Measurements from ENCODE around the gene CHST7. TPM values are rescaled to one million over a fixed set of nuclear protein-coding genes. Genes with fewer than 3 reads are reported as not detected.

The CHST7 gene
- total RNA-seq, 8 experiments from 2014 or later = 1.0 to 36.7 (median 2.6) TPM

GRCh38 chrX:46599051-46599560, 25.5 kb downstream of the CHST7 start:
- no peak overlapping the region for H3K4me3 ChIP-seq
- in situ Hi-C loops (cut with MboI; ENCODE audit: low pct_unique_long_range_greater_than_20kb in 2 of 9, low sequenced_read_pairs in 9 of 9, unreplicated experiment in 9 of 9) = no loop called here
- H3K27ac ChIP-seq = no peak overlapping the region
- H3K4me1 ChIP-seq (replicated peaks in 1 of 2) = no peaks in the 10 kb centered on the region
- ATAC-seq (replicated peaks in 6 of 8) = no peak
- 25% methylated on average over 1 of the region's 1 CpG; no CpG with 5 or more reads in 9 of the 10 experiments for WGBS, 10 experiments

- no peak overlapping the region for H3K27ac ChIP-seq
- H3K4me3 ChIP-seq = no peak overlapping the region
- WGBS, 10 experiments = 20 to 100% (median 52%) methylated on average over 1 to 4 of the region's 6 CpGs; no CpG with 5 or more reads in 5 of the 10 experiments
- in situ Hi-C loops (cut with MboI; ENCODE audit: low pct_unique_long_range_greater_than_20kb in 2 of 9, low sequenced_read_pairs in 9 of 9, unreplicated experiment in 9 of 9) = no loop called here
- no peak for ATAC-seq (replicated peaks in 6 of 8)
- H3K4me1 ChIP-seq (replicated peaks in 1 of 2) = no peaks in the 10 kb centered on the region
Observed at GRCh38 chrX:46601283-46601682, 27.7 kb downstream of the CHST7 start.

GRCh38 chrX:46602468-46603102, 29.0 kb downstream of the CHST7 start:
- WGBS, 10 experiments = 43 to 100% methylated on average over 1 to 3 of the region's 6 CpGs; no CpG with 5 or more reads in 8 of the 10 experiments
- Histone ChIP-seq H3K4me1 (replicated peaks in 1 of 2) (no peaks in the 10 kb centered on the region), H3K4me3 (no peak overlapping the region), H3K27ac (no peak overlapping the region)
- ATAC-seq (replicated peaks in 6 of 8) = no peak
- in situ Hi-C loops (cut with MboI; ENCODE audit: low pct_unique_long_range_greater_than_20kb in 2 of 9, low sequenced_read_pairs in 9 of 9, unreplicated experiment in 9 of 9) = no loop called here

GRCh38 chrX:46607916-46608315, 34.4 kb downstream of the CHST7 start:
- no peak overlapping the region for H3K27ac ChIP-seq
- WGBS, 10 experiments = 23 to 90% (median 55%) methylated on average over 2 to 4 of the region's 11 CpGs; no CpG with 5 or more reads in 6 of the 10 experiments
- no peak for ATAC-seq (replicated peaks in 6 of 8)
- H3K4me3 ChIP-seq = no peak overlapping the region
- no peaks in the 10 kb centered on the region for H3K4me1 ChIP-seq (replicated peaks in 1 of 2)
- in situ Hi-C loops (cut with MboI; ENCODE audit: low pct_unique_long_range_greater_than_20kb in 2 of 9, low sequenced_read_pairs in 9 of 9, unreplicated experiment in 9 of 9) = no loop called here

- WGBS, 10 experiments = 48 to 73% (median 55%) methylated on average over 3 of the region's 5 CpGs; no CpG with 5 or more reads in 7 of the 10 experiments
- H3K4me3 ChIP-seq = no peak overlapping the region
- H3K4me1 ChIP-seq (replicated peaks in 1 of 2) = no peaks in the 10 kb centered on the region
- H3K27ac ChIP-seq = no peak overlapping the region
- in situ Hi-C loops (cut with MboI; ENCODE audit: low pct_unique_long_range_greater_than_20kb in 2 of 9, low sequenced_read_pairs in 9 of 9, unreplicated experiment in 9 of 9) = no loop called here
- ATAC-seq (replicated peaks in 6 of 8) = no peak
Observed at GRCh38 chrX:46610070-46610658, 36.6 kb downstream of the CHST7 start.

- in situ Hi-C loops (cut with MboI; ENCODE audit: low pct_unique_long_range_greater_than_20kb in 2 of 9, low sequenced_read_pairs in 9 of 9, unreplicated experiment in 9 of 9) = no loop called here
Observed at GRCh38 chrX:46611658-46612362, 38.2 kb downstream of the CHST7 start.

GRCh38 chrX:46617906-46618305, 44.3 kb downstream of the CHST7 start:
- in situ Hi-C loops (cut with MboI; ENCODE audit: low pct_unique_long_range_greater_than_20kb in 2 of 9, low sequenced_read_pairs in 9 of 9, unreplicated experiment in 9 of 9) = no loop called here
- no peak overlapping the region for H3K27ac ChIP-seq
- no peaks in the 10 kb centered on the region for H3K4me1 ChIP-seq (replicated peaks in 1 of 2)
- ATAC-seq (replicated peaks in 6 of 8) = no peak
- no peak overlapping the region for H3K4me3 ChIP-seq

More at GRCh38 chrX:46611658-46612362, 38.2 kb downstream of the CHST7 start:
- H3K4me3 ChIP-seq = no peak overlapping the region
- no peaks in the 10 kb centered on the region for H3K4me1 ChIP-seq (replicated peaks in 1 of 2)
- WGBS, 10 experiments = 48 to 58% methylated on average over 6 to 7 of the region's 13 CpGs; no CpG with 5 or more reads in 8 of the 10 experiments
- ATAC-seq (replicated peaks in 6 of 8) = no peak
- no peak overlapping the region for H3K27ac ChIP-seq

- ATAC-seq (replicated peaks in 6 of 8) = no peak
- no peaks in the 10 kb centered on the region for H3K4me1 ChIP-seq (replicated peaks in 1 of 2)
- H3K27ac ChIP-seq = no peak overlapping the region
- in situ Hi-C loops (cut with MboI; ENCODE audit: low pct_unique_long_range_greater_than_20kb in 2 of 9, low sequenced_read_pairs in 9 of 9, unreplicated experiment in 9 of 9) = no loop called here
- no peak overlapping the region for H3K4me3 ChIP-seq
Observed at GRCh38 chrX:46618947-46619346, 45.4 kb downstream of the CHST7 start.

- 28 to 100% (median 78%) methylated on average over 1 to 4 of the region's 4 CpGs; no CpG with 5 or more reads in 6 of the 10 experiments for WGBS, 10 experiments
- ATAC-seq (replicated peaks in 6 of 8) = no peak
- H3K4me3 ChIP-seq = no peak overlapping the region
- in situ Hi-C loops (cut with MboI; ENCODE audit: low pct_unique_long_range_greater_than_20kb in 2 of 9, low sequenced_read_pairs in 9 of 9, unreplicated experiment in 9 of 9) = no loop called here
- H3K27ac ChIP-seq = no peak overlapping the region
- H3K4me1 ChIP-seq (replicated peaks in 1 of 2) = no peaks in the 10 kb centered on the region
Observed at GRCh38 chrX:46620505-46620904, 46.9 kb downstream of the CHST7 start.

GRCh38 chrX:46621572-46621971, 48.0 kb downstream of the CHST7 start:
- 64 to 100% (median 80%) methylated on average over 1 to 3 of the region's 3 CpGs; no CpG with 5 or more reads in 7 of the 10 experiments for WGBS, 10 experiments
- Histone ChIP-seq H3K27ac (no peak overlapping the region), H3K4me3 (no peak overlapping the region), H3K4me1 (replicated peaks in 1 of 2) (no peaks in the 10 kb centered on the region)
- in situ Hi-C loops (cut with MboI; ENCODE audit: low pct_unique_long_range_greater_than_20kb in 2 of 9, low sequenced_read_pairs in 9 of 9, unreplicated experiment in 9 of 9) = no loop called here
- no peak for ATAC-seq (replicated peaks in 6 of 8)

- Histone ChIP-seq H3K4me3 (no peak overlapping the region), H3K4me1 (replicated peaks in 1 of 2) (no peaks in the 10 kb centered on the region), H3K27ac (no peak overlapping the region)
- ATAC-seq (replicated peaks in 6 of 8) = no peak
- in situ Hi-C loops (cut with MboI; ENCODE audit: low pct_unique_long_range_greater_than_20kb in 2 of 9, low sequenced_read_pairs in 9 of 9, unreplicated experiment in 9 of 9) = no loop called here
- 0 to 100% (median 67%) methylated on average over 1 to 5 of the region's 6 CpGs; no CpG with 5 or more reads in 4 of the 10 experiments for WGBS, 10 experiments
Observed at GRCh38 chrX:46624090-46624786, 50.7 kb downstream of the CHST7 start.

- H3K4me1 ChIP-seq (replicated peaks in 1 of 2) = no peaks in the 10 kb centered on the region
- no peak for ATAC-seq (replicated peaks in 6 of 8)
- H3K4me3 ChIP-seq = no peak overlapping the region
- WGBS, 10 experiments = 63 to 80% methylated on average over 1 to 3 of the region's 7 CpGs; no CpG with 5 or more reads in 8 of the 10 experiments
- no peak overlapping the region for H3K27ac ChIP-seq
- in situ Hi-C loops (cut with MboI; ENCODE audit: low pct_unique_long_range_greater_than_20kb in 2 of 9, low sequenced_read_pairs in 9 of 9, unreplicated experiment in 9 of 9) = no loop called here
Observed at GRCh38 chrX:46626566-46626965, 53.0 kb downstream of the CHST7 start.

GRCh38 chrX:46627062-46627461, 53.5 kb downstream of the CHST7 start:
- no peak overlapping the region for H3K4me3 ChIP-seq
- no peak overlapping the region for H3K27ac ChIP-seq
- in situ Hi-C loops (cut with MboI; ENCODE audit: low pct_unique_long_range_greater_than_20kb in 2 of 9, low sequenced_read_pairs in 9 of 9, unreplicated experiment in 9 of 9) = no loop called here
- WGBS, 10 experiments = 100% methylated on average over 3 of the region's 4 CpGs; no CpG with 5 or more reads in 9 of the 10 experiments
- ATAC-seq (replicated peaks in 6 of 8) = no peak
- H3K4me1 ChIP-seq (replicated peaks in 1 of 2) = no peaks in the 10 kb centered on the region
